Osteoblast (primary cell): Measurements from ENCODE around the gene DCTN2. TPM values are rescaled to one million over a fixed set of nuclear protein-coding genes. Genes with fewer than 3 reads are reported as not detected.

Experiments used
- DNase-seq: peaks from one replicate; pipeline ENCODE4 v3.0.0; 2011; ENCODE audit warnings: low spot score, mixed read lengths; ENCODE audit not compliant: insufficient read length; ENCODE audit errors: missing footprints
- H2AFZ ChIP-seq: 2 replicates; pipeline ENCODE4 v1.6.0; 2011; ENCODE audit warnings: mild to moderate bottlenecking, low read length
- H3K27ac ChIP-seq: 2 replicates; pipeline ENCODE4 v1.5.1; 2011; ENCODE audit warnings: mild to moderate bottlenecking, low read depth, low read length, moderate library complexity
- H3K27me3 ChIP-seq: 2 replicates; pipeline ENCODE4 v1.6.0; 2012; ENCODE audit warnings: mild to moderate bottlenecking, control low read depth, inconsistent platforms, low read length, moderate library complexity; ENCODE audit not compliant: insufficient read depth
- H3K36me3 ChIP-seq: 2 replicates; pipeline ENCODE4 v1.5.1; 2011; ENCODE audit warnings: mild to moderate bottlenecking, low read length, control low read depth, moderate library complexity; ENCODE audit not compliant: insufficient read depth
- H3K4me1 ChIP-seq: 2 replicates; pipeline ENCODE4 v1.5.1; 2011; ENCODE audit warnings: mild to moderate bottlenecking, low read length, control low read depth, moderate library complexity; ENCODE audit not compliant: insufficient read depth
- H3K4me2 ChIP-seq: 2 replicates; pipeline ENCODE4 v1.6.0; 2011; ENCODE audit warnings: mild to moderate bottlenecking, low read length; ENCODE audit not compliant: insufficient read depth
- H3K4me3 ChIP-seq: fragments of 200-600 bp; sonication (generic); 3 replicates; pipeline ENCODE4 v1.5.1; 2012; ENCODE audit warnings: mild to moderate bottlenecking, low read length, inconsistent platforms; ENCODE audit not compliant: insufficient read depth
- H3K79me2 ChIP-seq: 2 replicates; pipeline ENCODE4 v1.6.0; 2012; ENCODE audit warnings: mild to moderate bottlenecking, low read length, control low read depth, inconsistent platforms; ENCODE audit not compliant: insufficient read depth
- H3K9me3 ChIP-seq: 2 replicates; pipeline ENCODE4 v1.5.1; 2011; ENCODE audit warnings: low read depth, low read length, control low read depth
- H4K20me1 ChIP-seq: 2 replicates; pipeline ENCODE4 v1.6.0; 2012; ENCODE audit warnings: mild to moderate bottlenecking, low read length, control low read depth; ENCODE audit not compliant: insufficient read depth
- total RNA-seq: library from RNA; depleted of rRNA; stranded (reverse); fragments of >200 nt; gene quantifications from 2 replicates; pipeline ENCODE4 v1.2.3, GENCODE V29; 2012
- TF ChIP-seq, protein P1 (sequence below): IDR thresholded peaks from 2 replicates; pipeline ENCODE4 v1.5.1; 2011; ENCODE audit warnings: mild to moderate bottlenecking, low read depth, low read length, moderate library complexity; ENCODE audit errors: extremely low read depth

DCTN2 gene
- total RNA-seq, 1 donor = 123 TPM

GRCh38 chr12:57522011-57522886 lies 24.7 kb downstream of the DCTN2 start, which contains the start of gene MBD6:
TSS of gene MBD6 (plus strand) at chr12:57522824. CDS start at chr12:57524304, 1,480 bp downstream.
- Histone ChIP-seq H3K27me3 (no peaks in the 10 kb centered on the region), H3K9me3 (no peaks in the 10 kb centered on the region), H3K36me3 (peaks cover 37% of the 10 kb centered on the region), H3K4me1 (peaks cover 52% of the 10 kb centered on the region), H3K79me2 (peaks cover 68% of the 10 kb centered on the region), H3K4me3 (peak within 1 kb of the TSS; percentile 77), H2AFZ (peak within 1 kb of the TSS; percentile 83), H3K27ac (peak within 1 kb of the TSS; percentile 96), H4K20me1 (peaks cover 47% of the 10 kb centered on the region), H3K4me2 (peak within 1 kb of the TSS; percentile 96)
- peak; percentile 100 for DNase-seq
- TF ChIP-seq, protein P1, sequence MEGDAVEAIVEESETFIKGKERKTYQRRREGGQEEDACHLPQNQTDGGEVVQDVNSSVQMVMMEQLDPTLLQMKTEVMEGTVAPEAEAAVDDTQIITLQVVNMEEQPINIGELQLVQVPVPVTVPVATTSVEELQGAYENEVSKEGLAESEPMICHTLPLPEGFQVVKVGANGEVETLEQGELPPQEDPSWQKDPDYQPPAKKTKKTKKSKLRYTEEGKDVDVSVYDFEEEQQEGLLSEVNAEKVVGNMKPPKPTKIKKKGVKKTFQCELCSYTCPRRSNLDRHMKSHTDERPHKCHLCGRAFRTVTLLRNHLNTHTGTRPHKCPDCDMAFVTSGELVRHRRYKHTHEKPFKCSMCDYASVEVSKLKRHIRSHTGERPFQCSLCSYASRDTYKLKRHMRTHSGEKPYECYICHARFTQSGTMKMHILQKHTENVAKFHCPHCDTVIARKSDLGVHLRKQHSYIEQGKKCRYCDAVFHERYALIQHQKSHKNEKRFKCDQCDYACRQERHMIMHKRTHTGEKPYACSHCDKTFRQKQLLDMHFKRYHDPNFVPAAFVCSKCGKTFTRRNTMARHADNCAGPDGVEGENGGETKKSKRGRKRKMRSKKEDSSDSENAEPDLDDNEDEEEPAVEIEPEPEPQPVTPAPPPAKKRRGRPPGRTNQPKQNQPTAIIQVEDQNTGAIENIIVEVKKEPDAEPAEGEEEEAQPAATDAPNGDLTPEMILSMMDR = no peak

DNA sequence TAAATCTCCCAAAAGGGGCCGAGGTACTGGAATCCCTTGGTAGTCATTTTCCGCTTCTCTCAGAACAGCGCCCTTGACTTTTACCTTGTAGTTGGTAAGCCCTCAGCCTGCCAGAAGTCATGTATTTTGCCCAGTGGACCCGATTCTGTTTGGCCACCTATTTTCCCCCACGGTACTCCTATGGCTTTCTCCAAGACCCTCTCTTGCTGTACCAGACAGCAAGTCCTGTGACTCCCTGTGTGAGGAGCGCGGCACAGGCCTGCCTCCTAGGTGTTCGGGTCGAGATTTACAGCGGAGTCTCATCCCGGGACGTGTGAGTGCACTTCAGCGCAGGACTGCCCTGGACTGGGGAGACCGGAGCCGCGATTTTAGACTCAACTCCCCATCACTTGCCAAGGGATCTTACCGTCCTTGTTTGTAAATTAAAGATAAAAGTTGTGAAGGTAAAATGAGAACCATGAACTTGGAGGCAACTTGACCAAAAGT lies 25.4 kb downstream of the DCTN2 start:
- DNase-seq = peak; percentile 84
- H3K27me3 ChIP-seq = no peaks in the 10 kb centered on the region
- H3K79me2 ChIP-seq = peaks cover 68% of the 10 kb centered on the region
- TF ChIP-seq, protein P1 = no peak
- H3K9me3 ChIP-seq = no peaks in the 10 kb centered on the region
- H3K4me3 ChIP-seq = peak overlapping the region; percentile 77
- peak overlapping the region; percentile 96 for H3K27ac ChIP-seq
- H2AFZ ChIP-seq = peak overlapping the region; percentile 83
- peaks cover 39% of the 10 kb centered on the region for H3K36me3 ChIP-seq
- H4K20me1 ChIP-seq = peaks cover 54% of the 10 kb centered on the region
- peaks cover 57% of the 10 kb centered on the region for H3K4me1 ChIP-seq
- H3K4me2 ChIP-seq = peak overlapping the region; percentile 84

- Histone ChIP-seq H3K79me2 (peaks cover 59% of the 10 kb centered on the region), H3K4me3 (peak within 1 kb of the TSS; percentile 83), H3K4me1 (peaks cover 57% of the 10 kb centered on the region), H3K4me2 (peak within 1 kb of the TSS; percentile 83), H3K36me3 (peaks cover 45% of the 10 kb centered on the region), H3K27me3 (no peaks in the 10 kb centered on the region), H3K9me3 (no peaks in the 10 kb centered on the region), H4K20me1 (peaks cover 56% of the 10 kb centered on the region), H2AFZ (peak within 1 kb of the TSS; percentile 84), H3K27ac (peak within 1 kb of the TSS; percentile 99)
- TF ChIP-seq, protein P1 = no peak
- DNase-seq = peak; percentile 98
Observed at GRCh38 chr12:57520053-57520818, 26.8 kb downstream of the DCTN2 start, which contains the start of gene DDIT3. TSS of gene DDIT3 (minus strand) at chr12:57520514. CDS start at chr12:57517406, 3,108 bp downstream.
